Breast epithelium (tissue), 4 donors: ENCODE measurements around the gene FSTL5. TPM values are rescaled to one million over a fixed set of nuclear protein-coding genes. Genes with fewer than 3 reads are reported as not detected.

Experiments used
- DNase-seq, 2 donors: peaks; one replicate each; pipeline ENCODE4 v3.0.0-alpha.2; 2019; ENCODE audit warnings: low spot score in 2 of 2
- H3K27ac ChIP-seq, 2 donors: fragments of 200-600 bp; sonication (generic) in 1 of 2; one replicate each; pipeline ENCODE4 v1.5.1; 2016 to 2019; ENCODE audit warnings: mild to moderate bottlenecking in 1 of 2
- H3K27me3 ChIP-seq, 2 donors: fragments of 200-600 bp; sonication (generic) in 1 of 2; one replicate each; pipeline versions ENCODE4 v1.5.1 to v1.6.0; 2017 to 2019; ENCODE audit warnings: control low read depth in 1 of 2, mild to moderate bottlenecking in 1 of 2
- H3K36me3 ChIP-seq: fragments of 200-600 bp; one replicate; pipeline ENCODE4 v1.5.1; 2019
- H3K4me1 ChIP-seq, 2 donors: fragments of 200-600 bp; sonication (generic); one replicate each; pipeline ENCODE4 v1.5.1; 2016 to 2019; ENCODE audit warnings: control low read depth in 1 of 2
- H3K4me3 ChIP-seq, 3 donors: fragments of 200-600 bp; sonication (generic); 1 replicate in 2 of 3; 2 replicates in 1 of 3; pipeline ENCODE4 v1.5.1; 2016 to 2019; ENCODE audit warnings: mild to moderate bottlenecking in 3 of 3, moderate library complexity in 2 of 3
- H3K9me3 ChIP-seq, 2 donors: fragments of 200-600 bp; sonication (generic) in 1 of 2; one replicate each; pipeline ENCODE4 v1.5.1; 2016 to 2019; ENCODE audit warnings: control low read depth in 1 of 2
- POLR2A ChIP-seq: fragments of 450-650 bp; IDR thresholded peaks from one replicate; pipeline ENCODE4 v1.6.1; 2016; ENCODE audit warnings: antibody characterized with exemption, mild to moderate bottlenecking, moderate library complexity
- POLR2AphosphoS5 ChIP-seq, 3 donors: sonication (generic); formaldehyde crosslinking; IDR thresholded peaks; one replicate each; pipeline ENCODE4 v1.6.1; 2017; ENCODE audit warnings: antibody characterized with exemption in 3 of 3
- intact Hi-C: fragments of 100-400 bp; cut with DNase I; formaldehyde crosslinking; loops from one replicate; pipeline ENCODE4 v1.15.1; 2023; ENCODE audit warnings: low total_unique reads
- total RNA-seq, 3 donors: library from RNA; depleted of rRNA; stranded (reverse); fragments of >200 nt; gene quantifications; one replicate each; pipeline ENCODE4 v1.1.0, GENCODE V29; 2016
- TF ChIP-seq, protein P1 (sequence below), 3 donors: fragments of 450-650 bp; IDR thresholded peaks; one replicate each; pipeline ENCODE4 v1.5.1; 2016 to 2017; ENCODE audit warnings: antibody characterized with exemption in 3 of 3, mild to moderate bottlenecking in 3 of 3, moderate library complexity in 3 of 3

Gene FSTL5
- total RNA-seq, 3 donors from 2014 or later, result not detected

DNA sequence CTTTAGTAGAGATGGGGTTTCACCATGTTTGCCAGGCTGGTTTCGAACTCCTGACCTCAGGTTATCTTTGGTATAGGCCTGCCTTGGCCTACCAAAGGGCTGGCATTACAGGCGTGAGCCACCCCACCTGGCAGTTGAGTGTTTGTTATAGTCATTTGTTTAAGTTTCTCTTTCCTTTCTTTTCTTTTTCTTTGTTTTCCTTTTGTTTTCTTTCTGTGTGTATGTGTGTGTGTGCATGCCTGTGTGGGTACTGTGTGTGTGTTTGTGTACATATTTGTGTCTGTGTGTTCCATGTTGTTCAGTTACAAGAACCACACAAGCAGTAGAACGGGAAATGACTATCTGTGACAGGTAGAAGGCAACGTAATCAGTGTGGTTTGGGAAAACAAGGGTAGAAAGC is 624.9 kb downstream of the FSTL5 start:
- no peaks in the 10 kb centered on the region for H3K36me3 ChIP-seq
- no peaks in the 10 kb centered on the region for H3K27me3 ChIP-seq
- no peak overlapping the region for H3K4me3 ChIP-seq
- no peak overlapping the region for H3K27ac ChIP-seq
- no peaks in the 10 kb centered on the region for H3K9me3 ChIP-seq
- intact Hi-C loops, result no loop called here
- TF ChIP-seq POLR2AphosphoS5 (IDR thresholded peaks at IDR 0.05) (no peak), POLR2A (no peak)
- TF ChIP-seq, protein P1, sequence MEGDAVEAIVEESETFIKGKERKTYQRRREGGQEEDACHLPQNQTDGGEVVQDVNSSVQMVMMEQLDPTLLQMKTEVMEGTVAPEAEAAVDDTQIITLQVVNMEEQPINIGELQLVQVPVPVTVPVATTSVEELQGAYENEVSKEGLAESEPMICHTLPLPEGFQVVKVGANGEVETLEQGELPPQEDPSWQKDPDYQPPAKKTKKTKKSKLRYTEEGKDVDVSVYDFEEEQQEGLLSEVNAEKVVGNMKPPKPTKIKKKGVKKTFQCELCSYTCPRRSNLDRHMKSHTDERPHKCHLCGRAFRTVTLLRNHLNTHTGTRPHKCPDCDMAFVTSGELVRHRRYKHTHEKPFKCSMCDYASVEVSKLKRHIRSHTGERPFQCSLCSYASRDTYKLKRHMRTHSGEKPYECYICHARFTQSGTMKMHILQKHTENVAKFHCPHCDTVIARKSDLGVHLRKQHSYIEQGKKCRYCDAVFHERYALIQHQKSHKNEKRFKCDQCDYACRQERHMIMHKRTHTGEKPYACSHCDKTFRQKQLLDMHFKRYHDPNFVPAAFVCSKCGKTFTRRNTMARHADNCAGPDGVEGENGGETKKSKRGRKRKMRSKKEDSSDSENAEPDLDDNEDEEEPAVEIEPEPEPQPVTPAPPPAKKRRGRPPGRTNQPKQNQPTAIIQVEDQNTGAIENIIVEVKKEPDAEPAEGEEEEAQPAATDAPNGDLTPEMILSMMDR (IDR thresholded peaks at IDR 0.05), result no peak
- no peak for DNase-seq
- H3K4me1 ChIP-seq, result no peaks in the 10 kb centered on the region

DNA sequence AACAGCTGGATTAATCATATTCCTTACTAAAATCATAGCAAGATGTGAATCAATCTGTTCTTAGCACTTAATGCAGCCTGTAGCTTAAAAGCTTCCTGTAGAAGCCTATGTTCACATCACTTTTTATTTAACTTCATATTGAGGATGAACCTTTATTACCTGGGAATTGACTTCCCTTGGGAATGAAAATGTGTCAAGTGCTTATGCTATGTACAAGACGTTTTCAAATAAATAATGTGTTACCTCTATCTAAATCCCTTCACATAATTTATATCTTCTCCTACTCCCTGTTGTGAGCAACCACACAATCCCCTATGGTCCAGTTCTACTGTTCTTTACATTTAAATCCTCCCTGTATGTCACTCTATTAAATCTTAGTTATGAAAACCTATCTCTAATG is 633.1 kb downstream of the FSTL5 start:
- H3K27ac ChIP-seq, result no peak overlapping the region
- no peak for TF ChIP-seq POLR2A
- TF ChIP-seq POLR2AphosphoS5 (IDR thresholded peaks at IDR 0.05), result no peak
- TF ChIP-seq, protein P1 (IDR thresholded peaks at IDR 0.05), result no peak
- H3K4me1 ChIP-seq, result no peaks in the 10 kb centered on the region
- no peaks in the 10 kb centered on the region for H3K27me3 ChIP-seq
- DNase-seq, result no peak
- H3K4me3 ChIP-seq, result no peak overlapping the region
- no peaks in the 10 kb centered on the region for H3K36me3 ChIP-seq
- intact Hi-C loops, result no loop called here
- no peaks in the 10 kb centered on the region for H3K9me3 ChIP-seq

DNA sequence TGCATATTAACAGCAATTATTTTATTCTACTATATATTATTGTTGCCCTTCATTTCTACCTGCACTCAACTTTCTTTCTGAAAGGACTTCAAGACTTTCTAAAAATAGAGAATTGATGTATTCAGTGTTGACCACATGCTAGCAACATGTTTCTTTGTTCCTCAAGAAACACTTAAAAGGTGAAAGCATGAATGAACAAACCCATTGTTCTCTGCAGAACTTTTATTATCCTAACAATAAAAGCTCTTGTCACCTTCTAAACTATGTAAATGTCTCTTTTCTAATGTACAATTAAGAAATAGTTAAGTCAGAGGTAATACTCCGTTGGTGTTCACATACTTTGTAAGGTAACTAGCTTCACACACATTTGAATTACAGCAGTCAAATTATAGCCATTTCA is 638.7 kb downstream of the FSTL5 start:
- intact Hi-C loops, result no loop called here
- Histone ChIP-seq H3K4me1 (no peaks in the 10 kb centered on the region), H3K27me3 (no peaks in the 10 kb centered on the region), H3K9me3 (no peaks in the 10 kb centered on the region), H3K36me3 (no peaks in the 10 kb centered on the region), H3K4me3 (no peak overlapping the region), H3K27ac (no peak overlapping the region)
- TF ChIP-seq POLR2A (no peak), POLR2AphosphoS5 (IDR thresholded peaks at IDR 0.05) (no peak)
- TF ChIP-seq, protein P1 (IDR thresholded peaks at IDR 0.05), result no peak
- DNase-seq, result no peak

DNA sequence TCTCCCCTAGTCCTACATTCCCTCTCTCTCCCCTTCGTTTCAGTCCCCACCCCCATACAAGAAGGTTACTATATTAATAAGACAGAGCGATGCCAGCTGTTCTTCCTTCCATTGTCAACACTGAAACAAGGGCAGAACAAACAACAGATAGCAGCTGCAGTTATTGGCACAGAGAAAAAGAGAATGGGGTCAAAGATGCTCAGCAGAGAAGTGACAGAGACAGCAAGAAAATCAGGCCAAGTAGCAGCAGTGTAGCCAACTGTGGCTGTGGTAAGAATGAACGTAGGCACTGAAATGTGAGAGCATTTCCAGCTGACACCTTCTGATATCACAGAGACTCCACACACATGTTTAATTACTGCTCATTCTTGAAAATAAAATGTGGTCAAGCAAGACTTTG is 641.8 kb downstream of the FSTL5 start:
- Histone ChIP-seq H3K9me3 (no peaks in the 10 kb centered on the region), H3K4me3 (no peak overlapping the region), H3K27me3 (no peaks in the 10 kb centered on the region), H3K36me3 (no peaks in the 10 kb centered on the region), H3K4me1 (no peaks in the 10 kb centered on the region), H3K27ac (no peak overlapping the region)
- intact Hi-C loops, result no loop called here
- no peak for DNase-seq
- TF ChIP-seq, protein P1 (IDR thresholded peaks at IDR 0.05), result no peak
- TF ChIP-seq POLR2AphosphoS5 (IDR thresholded peaks at IDR 0.05), result no peak
- no peak for TF ChIP-seq POLR2A

DNA sequence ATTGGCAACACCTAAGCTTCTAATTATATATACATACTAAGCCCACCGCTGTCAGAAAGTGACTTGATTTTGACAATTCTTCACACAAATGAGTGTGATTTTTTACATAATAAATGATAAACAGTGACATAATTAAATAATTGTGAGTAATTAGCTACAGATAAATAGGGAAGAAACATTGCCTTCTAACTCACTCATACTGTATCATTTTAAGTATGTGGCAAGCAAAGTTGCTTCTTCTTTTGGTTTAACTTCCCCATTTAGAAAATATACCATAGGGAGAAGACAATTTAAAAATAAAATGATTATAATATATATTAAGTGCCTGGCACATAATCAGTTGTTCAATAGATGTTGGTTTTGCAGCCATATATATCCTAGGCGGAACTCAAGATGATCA is 644.2 kb downstream of the FSTL5 start:
- H3K4me1 ChIP-seq, result no peaks in the 10 kb centered on the region
- no peak overlapping the region for H3K4me3 ChIP-seq
- no peak for DNase-seq
- intact Hi-C loops, result no loop called here
- TF ChIP-seq, protein P1 (IDR thresholded peaks at IDR 0.05), result no peak
- TF ChIP-seq POLR2A (no peak), POLR2AphosphoS5 (IDR thresholded peaks at IDR 0.05) (no peak)
- no peaks in the 10 kb centered on the region for H3K27me3 ChIP-seq
- H3K36me3 ChIP-seq, result no peaks in the 10 kb centered on the region
- no peaks in the 10 kb centered on the region for H3K9me3 ChIP-seq
- H3K27ac ChIP-seq, result no peak overlapping the region
